Measurements from ENCODE around the gene OR7G2.

DNA sequence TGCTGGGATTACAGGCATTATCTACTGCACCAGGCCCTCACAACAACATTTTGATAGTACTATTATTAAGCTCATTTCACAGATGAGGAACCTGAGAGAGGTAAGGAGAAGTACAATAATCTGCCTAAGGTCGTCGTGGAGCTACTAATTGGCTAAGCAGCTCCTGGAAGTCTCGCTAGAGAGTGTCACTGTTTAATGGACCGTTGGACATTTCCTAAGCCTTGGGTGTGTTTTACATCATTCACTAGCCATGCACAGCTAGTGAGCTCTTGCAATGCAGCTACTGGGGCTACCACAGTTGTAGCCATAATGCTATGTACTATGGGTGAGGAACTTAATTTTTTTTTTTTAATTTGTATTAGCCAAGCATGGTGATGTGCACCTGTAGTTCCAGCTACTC lies 54.4 kb downstream of the OR7G2 start:
- TF ChIP-seq, protein P1, sequence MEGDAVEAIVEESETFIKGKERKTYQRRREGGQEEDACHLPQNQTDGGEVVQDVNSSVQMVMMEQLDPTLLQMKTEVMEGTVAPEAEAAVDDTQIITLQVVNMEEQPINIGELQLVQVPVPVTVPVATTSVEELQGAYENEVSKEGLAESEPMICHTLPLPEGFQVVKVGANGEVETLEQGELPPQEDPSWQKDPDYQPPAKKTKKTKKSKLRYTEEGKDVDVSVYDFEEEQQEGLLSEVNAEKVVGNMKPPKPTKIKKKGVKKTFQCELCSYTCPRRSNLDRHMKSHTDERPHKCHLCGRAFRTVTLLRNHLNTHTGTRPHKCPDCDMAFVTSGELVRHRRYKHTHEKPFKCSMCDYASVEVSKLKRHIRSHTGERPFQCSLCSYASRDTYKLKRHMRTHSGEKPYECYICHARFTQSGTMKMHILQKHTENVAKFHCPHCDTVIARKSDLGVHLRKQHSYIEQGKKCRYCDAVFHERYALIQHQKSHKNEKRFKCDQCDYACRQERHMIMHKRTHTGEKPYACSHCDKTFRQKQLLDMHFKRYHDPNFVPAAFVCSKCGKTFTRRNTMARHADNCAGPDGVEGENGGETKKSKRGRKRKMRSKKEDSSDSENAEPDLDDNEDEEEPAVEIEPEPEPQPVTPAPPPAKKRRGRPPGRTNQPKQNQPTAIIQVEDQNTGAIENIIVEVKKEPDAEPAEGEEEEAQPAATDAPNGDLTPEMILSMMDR (IDR thresholded peaks at IDR 0.05; ENCODE audit: low read depth, low read length): no peak
- TF ChIP-seq MYC (IDR thresholded peaks at IDR 0.05; ENCODE audit: low read depth, low read length) (no peak), POLR2A (IDR thresholded peaks at IDR 0.05; ENCODE audit: extremely low read depth, insufficient read length) (no peak)
- TF ChIP-seq, protein P2, sequence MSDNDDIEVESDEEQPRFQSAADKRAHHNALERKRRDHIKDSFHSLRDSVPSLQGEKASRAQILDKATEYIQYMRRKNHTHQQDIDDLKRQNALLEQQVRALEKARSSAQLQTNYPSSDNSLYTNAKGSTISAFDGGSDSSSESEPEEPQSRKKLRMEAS (IDR thresholded peaks at IDR 0.05; ENCODE audit: low read depth, low read length): no peak
